ENCODE results near the gene MR1. TPM values are rescaled to one million over a fixed set of nuclear protein-coding genes. Genes with fewer than 3 reads are reported as not detected.

Gene MR1
- 1 to 10 TPM; 5.8 to 7.1 TPM for total RNA-seq
- polyA plus RNA-seq (ENCODE audit: insufficient read depth, low read depth, low replicate concordance), result 8.6 TPM
- long read RNA-seq, donor 1, full-length matches to known transcripts, result 7 of 7 reads
- long read RNA-seq, donor 1, partial matches to known transcripts, result 0 of 7 reads
- long read RNA-seq, donor 1, other reads (novel, unspliced or antisense), result 0 of 7 reads
- long read RNA-seq, donor 2, full-length matches to known transcripts, result 2 of 2 reads
- long read RNA-seq, donor 2, partial matches to known transcripts, result 0 of 2 reads
- long read RNA-seq, donor 2, other reads (novel, unspliced or antisense), result 0 of 2 reads

DNA sequence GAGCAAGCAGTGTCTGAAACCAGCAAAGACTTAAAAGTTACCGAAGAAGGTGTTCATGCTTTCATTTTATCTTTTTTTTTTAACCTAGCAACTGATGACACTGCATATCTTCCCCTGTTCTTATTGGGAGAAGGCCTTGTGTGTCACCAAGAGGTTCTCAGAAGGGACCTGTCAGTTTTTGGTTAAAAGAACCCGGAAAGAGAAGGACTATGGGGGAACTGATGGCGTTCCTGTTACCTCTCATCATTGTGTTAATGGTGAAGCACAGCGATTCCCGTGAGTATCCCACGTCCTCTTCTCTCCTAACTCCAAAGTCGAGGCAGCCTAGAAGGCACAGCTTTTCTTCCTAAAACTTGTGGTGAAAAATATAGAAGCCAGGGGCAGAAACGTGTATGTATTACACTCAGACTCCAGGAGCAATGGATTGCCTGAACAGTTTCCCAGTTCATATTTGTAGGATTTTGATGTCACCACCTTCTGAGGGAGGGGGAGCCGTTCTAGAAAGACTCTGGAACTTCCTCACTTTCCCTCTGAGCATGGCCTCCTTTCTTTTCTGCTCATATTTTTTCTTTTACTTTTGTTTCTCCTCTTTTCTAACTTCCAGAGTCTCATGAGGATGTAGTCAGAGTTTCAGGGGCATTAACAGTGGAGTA lies at the start of gene MR1:
MR1 (plus strand) TSS at position 185 of the 653 bp plus-strand sequence; CDS start at position 210, 25 bp downstream.
- Histone ChIP-seq H3K27me3 (no peaks in the 10 kb centered on the region), H3K9me3 (no peaks in the 10 kb centered on the region), H3K4me1 (peaks cover 5% of the 10 kb centered on the region), H3K27ac (peak within 1 kb of the TSS; percentile 88), H3K4me3 (peak within 1 kb of the TSS; percentile 45 to 50), H3K36me3 (ENCODE audit: low read depth, missing control alignments) (no peaks in the 10 kb centered on the region)
- intact Hi-C loops (cut with DNase I; ENCODE audit: low total_unique reads), result no loop called here
- TF ChIP-seq POLR2A (IDR thresholded peaks at IDR 0.05), result no peak
- DNase-seq, result peak; percentile 46
- whole genome bisulfite sequencing, 2 donors, result 21 to 26% methylated on average over 9 of the region's 9 CpGs

DNA sequence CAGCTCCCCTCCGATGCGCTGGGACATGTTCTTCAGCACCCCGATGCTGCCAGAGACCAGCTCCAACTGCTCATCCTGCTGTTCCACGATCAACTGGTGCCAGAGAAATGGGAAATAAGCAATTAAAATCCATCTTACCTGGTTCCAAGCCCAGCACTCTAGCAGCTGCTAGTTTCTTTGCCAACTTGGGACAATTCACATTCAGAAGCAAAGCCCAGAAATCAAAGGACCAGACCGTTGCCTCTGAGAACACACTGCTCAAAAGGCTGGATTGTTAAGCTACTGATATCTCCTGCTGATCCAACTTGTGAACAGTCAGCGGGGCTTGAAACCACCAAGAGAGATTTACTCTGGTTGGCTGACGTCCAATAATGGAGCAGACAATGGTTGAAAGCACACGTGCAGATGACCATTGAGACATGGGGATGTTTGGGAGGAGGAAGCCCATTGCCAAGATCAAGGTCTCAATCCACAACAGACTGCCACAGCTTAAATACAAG lies 45.5 kb upstream of the MR1 start:
- no peaks in the 10 kb centered on the region for H3K27me3 ChIP-seq
- H3K36me3 ChIP-seq (ENCODE audit: low read depth, missing control alignments), result no peaks in the 10 kb centered on the region
- no peak for DNase-seq
- H3K4me1 ChIP-seq, result peaks cover 4% of the 10 kb centered on the region
- 57 to 61% methylated on average over 8 of the region's 8 CpGs for WGBS, 2 donors
- H3K4me3 ChIP-seq, result no peak overlapping the region
- TF ChIP-seq, protein P1, sequence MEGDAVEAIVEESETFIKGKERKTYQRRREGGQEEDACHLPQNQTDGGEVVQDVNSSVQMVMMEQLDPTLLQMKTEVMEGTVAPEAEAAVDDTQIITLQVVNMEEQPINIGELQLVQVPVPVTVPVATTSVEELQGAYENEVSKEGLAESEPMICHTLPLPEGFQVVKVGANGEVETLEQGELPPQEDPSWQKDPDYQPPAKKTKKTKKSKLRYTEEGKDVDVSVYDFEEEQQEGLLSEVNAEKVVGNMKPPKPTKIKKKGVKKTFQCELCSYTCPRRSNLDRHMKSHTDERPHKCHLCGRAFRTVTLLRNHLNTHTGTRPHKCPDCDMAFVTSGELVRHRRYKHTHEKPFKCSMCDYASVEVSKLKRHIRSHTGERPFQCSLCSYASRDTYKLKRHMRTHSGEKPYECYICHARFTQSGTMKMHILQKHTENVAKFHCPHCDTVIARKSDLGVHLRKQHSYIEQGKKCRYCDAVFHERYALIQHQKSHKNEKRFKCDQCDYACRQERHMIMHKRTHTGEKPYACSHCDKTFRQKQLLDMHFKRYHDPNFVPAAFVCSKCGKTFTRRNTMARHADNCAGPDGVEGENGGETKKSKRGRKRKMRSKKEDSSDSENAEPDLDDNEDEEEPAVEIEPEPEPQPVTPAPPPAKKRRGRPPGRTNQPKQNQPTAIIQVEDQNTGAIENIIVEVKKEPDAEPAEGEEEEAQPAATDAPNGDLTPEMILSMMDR (IDR thresholded peaks at IDR 0.05), result no peak
- no peak for TF ChIP-seq POLR2A (IDR thresholded peaks at IDR 0.05)
- no peaks in the 10 kb centered on the region for H3K9me3 ChIP-seq
- intact Hi-C loops (cut with DNase I; ENCODE audit: low total_unique reads), result no loop called here
- H3K27ac ChIP-seq, result no peak overlapping the region

DNA sequence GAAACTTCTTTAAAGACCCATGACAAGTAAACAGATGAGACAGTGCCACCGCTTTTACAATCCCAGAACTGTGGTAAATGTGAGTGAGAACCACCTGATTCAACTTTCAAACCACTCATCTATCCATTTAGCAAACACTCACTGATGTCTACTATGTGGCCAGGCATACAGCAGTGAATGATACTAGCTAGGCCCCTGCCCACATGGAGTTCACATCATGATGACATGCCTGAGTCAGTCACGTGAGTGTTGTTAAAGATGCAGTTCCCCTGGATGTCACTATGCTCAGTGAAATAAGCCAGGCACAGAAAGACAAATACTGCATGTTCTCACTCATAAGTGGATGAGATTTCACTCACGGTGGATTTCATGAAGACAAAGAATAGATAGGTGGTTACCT lies 39.5 kb upstream of the MR1 start:
- WGBS, 2 donors, result 74 to 93% methylated on average over 3 of the region's 3 CpGs
- TF ChIP-seq POLR2A (IDR thresholded peaks at IDR 0.05), result no peak
- TF ChIP-seq, protein P1 (IDR thresholded peaks at IDR 0.05), result no peak
- H3K4me3 ChIP-seq, result no peak overlapping the region
- no peaks in the 10 kb centered on the region for H3K36me3 ChIP-seq (ENCODE audit: low read depth, missing control alignments)
- DNase-seq, result no peak
- H3K27ac ChIP-seq, result no peak overlapping the region
- no peaks in the 10 kb centered on the region for H3K9me3 ChIP-seq
- intact Hi-C loops (cut with DNase I; ENCODE audit: low total_unique reads), result no loop called here
- H3K27me3 ChIP-seq, result no peaks in the 10 kb centered on the region
- peaks cover 10% of the 10 kb centered on the region for H3K4me1 ChIP-seq

DNA sequence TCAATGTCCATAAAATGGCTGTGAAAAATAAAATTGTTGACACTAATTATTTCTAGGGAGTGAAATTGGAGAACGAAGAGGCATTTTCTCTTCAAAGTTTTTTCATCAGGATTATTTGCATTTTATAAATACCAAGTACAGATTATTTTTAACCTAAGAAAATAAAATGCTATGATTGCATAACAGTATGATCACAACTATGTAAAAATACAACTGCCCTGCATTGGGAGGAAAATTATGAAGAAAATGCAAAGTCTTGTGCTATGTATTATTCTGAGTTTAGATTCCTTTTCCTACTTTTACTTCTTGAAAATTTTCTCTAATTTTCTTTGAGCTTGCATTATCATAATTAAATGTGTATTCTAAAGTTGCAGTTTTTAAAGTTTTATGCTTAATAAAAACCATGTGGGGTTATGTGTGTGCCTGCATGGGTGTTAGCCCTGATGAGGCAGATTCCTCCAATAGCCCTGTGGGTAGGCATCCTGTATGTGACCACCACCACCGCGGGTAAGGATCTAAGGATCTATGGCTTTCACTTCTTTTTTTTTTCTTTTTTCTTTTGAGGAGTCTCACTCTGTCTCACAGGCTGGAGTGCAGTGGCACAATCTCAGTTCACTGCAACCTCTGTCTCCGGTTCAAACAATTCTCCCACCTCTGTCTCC lies 35.8 kb upstream of the MR1 start:
- no peak overlapping the region for H3K4me3 ChIP-seq
- no peak for DNase-seq
- TF ChIP-seq POLR2A (IDR thresholded peaks at IDR 0.05), result no peak
- TF ChIP-seq, protein P1 (IDR thresholded peaks at IDR 0.05), result no peak
- no peak overlapping the region for H3K27ac ChIP-seq
- peaks cover 7% of the 10 kb centered on the region for H3K4me1 ChIP-seq
- 79 to 81% methylated on average over 4 of the region's 4 CpGs for WGBS, 2 donors
- no peaks in the 10 kb centered on the region for H3K9me3 ChIP-seq
- no peaks in the 10 kb centered on the region for H3K36me3 ChIP-seq (ENCODE audit: low read depth, missing control alignments)
- no peaks in the 10 kb centered on the region for H3K27me3 ChIP-seq
- intact Hi-C loops (cut with DNase I; ENCODE audit: low total_unique reads), result no loop called here

All from testis (tissue), 5 donors.